Fibroblast of skin of right quadriceps (primary cell): Measurements from ENCODE around the gene DCC.

Experiments used
- DNase-seq: peaks from one replicate; pipeline ENCODE4 v3.0.0-alpha.2; 2013

The DCC gene

DNA sequence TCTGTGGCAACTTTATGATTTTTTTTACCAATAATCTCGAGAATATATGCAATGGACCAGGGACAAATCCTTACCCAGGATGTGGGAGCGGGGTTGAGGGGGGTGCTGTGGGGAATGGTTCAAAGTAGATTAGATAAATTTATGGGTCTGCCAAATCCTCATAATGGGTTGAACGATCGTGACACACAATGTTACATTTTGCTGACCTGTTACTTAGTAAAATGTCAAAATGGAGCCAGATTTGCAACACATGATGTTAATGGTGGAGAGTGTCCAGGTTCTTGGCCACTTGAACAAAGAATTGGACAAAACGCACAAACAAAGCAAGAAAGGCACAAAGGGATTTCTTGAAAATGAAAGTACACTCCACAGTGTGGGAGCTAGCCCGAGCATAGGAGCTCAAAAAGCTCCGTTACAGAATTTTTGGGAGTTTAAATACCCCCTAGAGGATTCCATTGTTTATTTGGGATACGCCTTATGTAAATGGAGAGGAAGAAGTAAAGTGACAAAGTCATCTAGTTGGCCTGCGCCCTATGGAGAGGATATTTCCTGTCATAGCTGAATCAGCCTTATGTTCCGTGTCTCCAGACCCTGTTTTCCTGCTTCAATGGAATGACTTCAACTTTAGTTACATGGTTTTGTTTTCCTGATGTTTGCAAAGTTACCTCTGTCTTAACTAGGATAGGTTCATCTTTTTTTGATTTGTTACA is 776.0 kb downstream of the DCC start:
- no peak for DNase-seq

DNA sequence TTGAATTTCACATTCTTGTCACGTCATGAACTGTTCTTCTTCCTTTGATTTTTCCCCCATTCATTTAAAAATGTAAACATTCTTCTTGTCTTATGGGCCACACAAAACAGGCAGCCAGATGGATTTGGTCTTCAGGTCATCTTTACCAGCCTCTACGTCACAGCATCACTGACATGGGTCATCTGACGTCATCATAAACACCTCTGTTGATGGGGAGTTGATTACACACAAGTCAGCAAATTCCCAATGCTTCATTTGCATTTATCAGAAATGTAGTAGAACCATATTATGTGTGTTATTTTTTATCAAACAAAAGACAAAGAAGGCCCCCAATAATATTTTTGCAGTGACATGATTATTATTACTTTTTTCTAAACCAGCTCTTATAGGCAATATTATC is 777.9 kb downstream of the DCC start:
- no peak for DNase-seq

DNA sequence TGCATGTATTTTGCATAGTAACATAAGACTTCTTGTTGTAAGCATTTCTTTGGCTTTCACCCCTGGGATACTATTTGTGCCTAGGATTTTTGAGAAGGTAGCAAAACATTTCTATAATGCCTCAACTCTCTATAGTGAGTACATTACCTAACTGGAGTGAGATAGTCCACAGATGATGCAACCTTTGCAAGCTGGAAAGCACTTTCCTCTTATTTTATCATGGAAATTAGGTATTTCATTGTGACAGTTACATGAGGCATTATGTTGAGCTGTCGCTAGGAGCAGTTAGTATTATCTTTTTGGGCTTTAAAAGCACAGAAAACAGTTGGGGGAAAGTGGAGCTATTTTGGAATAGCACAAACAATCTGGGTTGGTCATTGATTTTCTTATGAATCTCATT is 786.2 kb downstream of the DCC start:
- DNase-seq, result no peak

DNA sequence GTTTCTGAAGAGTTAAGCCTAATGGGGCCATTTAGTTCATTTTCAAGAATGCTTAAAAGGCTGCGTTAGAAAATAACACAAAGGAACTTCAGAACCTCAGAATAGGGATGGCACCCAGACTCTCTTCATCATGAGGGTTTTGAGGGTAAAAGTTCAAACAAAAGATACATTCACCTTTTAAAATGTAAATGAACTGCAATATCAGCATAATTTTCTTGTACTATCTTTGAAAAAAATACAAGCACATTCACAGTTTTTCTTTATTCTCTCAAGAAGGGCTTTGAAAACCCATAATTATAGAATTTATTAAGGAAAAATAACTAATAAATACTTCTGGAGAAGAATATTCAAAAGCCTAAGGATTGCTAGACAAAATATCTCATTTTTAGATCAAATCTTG is 791.0 kb downstream of the DCC start:
- no peak for DNase-seq

DNA sequence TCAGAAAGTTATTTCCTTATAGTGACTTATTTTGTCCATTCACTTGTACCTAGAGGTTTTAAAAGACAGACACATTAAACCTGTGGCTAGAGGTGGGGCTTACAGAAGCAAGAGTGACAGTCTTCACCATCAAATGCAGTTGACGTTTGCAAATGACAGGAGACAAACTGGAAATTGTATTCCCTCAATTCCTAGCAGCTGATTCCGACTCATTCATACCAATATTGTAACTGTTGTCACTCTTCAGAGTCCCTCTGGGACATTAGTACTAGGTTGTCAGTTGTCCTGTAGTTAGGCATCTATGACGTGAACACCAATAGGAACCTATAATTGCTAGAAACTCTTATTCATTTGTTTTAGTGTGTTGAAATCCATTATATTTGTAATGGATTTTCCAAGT is 794.7 kb downstream of the DCC start:
- no peak for DNase-seq

DNA sequence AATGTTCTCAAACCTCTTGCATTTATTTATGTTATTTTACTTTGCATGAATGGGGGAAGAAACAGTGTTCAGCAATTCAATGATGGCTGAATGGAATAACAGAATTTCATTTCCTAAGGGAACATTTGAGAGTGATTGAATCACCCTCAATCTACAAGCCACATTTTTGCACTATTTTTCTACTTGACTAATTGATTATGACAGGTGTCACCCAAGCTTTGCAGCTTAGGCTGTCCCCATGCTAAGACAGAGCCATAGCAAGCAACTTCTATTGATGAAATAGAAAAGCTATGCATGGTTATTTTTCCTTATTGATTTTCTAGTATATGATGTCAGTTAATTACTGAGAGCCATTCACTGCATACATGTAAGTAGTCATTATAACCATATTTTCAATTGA is 795.7 kb downstream of the DCC start:
- DNase-seq, result no peak

DNA sequence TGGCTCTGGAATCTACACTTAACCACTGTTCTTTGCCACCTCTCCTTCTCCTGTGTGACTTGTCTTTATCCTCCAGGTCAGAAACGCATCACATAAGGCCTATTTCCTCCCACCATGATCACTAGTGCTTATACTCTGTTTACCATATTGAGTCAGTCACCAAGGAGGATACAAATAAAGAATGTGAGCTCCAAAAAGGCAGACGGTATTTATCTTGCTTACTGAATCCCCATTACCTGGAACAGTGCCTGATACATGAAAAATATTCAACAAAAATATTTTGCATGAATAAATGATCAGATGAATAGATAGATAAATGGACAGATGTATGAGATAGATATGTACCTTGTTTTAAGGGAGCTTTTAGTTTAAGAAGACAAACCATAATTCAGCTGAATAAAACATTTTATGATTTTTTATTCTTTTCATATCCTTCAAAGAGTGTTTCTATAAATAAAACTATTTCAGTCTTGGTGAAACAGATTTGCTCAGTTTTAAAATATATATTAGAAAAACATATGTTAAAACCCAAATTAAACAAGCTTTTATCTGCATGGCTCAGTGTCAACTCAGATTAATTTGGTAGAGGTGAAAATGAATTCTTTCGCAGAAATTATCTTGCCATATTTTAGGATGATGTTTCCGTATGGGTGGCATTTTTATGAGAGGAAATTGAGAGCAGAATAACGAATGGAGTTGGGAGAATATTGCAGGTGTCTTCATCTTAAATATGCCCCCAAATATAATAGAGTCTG is 799.9 kb downstream of the DCC start:
- no peak for DNase-seq

DNA sequence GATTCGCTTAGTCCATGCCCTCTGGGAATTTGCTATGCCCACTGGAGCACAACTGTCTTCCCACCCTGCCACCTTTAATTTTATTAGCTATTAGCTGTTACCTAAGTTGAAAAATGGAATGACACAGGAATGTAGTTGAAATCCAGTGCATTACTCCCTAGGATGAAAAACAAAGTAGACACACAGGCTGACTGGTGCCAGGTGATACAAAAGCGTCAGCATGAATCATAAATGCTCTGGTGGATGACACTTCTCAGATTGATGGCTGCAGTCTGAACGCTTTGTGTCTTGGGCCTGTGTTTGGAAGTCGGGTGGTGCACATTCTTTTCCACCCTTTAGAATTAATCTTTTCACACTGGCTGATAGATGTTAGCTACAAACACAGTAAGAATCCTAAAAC is 802.0 kb downstream of the DCC start:
- DNase-seq, result no peak

DNA sequence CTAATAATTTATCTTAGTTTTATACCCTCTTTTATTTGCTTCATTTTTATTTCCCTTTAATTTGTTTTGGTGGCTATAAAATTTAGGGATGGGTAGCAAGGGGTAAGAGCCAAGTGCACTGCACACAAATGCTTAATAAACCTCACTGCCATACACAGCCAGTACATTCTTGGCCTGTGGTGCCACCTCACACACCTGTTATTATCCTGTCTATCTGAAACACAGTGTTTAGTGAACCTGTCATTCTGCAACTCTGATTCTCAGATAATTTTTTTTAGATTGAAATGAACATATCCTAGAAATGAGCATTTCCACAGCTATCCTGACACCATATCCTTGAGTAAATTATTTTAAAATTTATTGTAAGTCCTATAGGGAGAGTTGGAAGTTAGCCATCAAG is 807.5 kb downstream of the DCC start:
- no peak for DNase-seq

DNA sequence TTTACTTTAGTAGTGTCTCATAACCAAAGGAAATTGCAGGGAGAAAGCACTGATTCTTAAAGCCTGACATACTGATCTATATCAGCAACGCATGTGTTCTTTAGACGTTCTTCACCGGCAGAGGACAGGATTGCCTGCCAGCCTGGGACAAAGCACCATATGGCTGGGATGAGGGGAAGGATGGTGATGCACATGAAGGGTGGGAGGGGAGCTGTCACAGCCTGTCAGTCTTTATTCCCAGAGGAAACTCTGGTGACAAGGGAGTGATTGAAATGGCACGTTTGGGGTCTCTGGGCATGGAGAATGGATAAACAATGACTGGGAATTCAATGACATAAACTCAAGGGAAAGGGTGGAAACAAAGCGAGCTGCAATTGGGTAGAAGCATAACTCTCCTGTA is 808.1 kb downstream of the DCC start:
- DNase-seq, result no peak

DNA sequence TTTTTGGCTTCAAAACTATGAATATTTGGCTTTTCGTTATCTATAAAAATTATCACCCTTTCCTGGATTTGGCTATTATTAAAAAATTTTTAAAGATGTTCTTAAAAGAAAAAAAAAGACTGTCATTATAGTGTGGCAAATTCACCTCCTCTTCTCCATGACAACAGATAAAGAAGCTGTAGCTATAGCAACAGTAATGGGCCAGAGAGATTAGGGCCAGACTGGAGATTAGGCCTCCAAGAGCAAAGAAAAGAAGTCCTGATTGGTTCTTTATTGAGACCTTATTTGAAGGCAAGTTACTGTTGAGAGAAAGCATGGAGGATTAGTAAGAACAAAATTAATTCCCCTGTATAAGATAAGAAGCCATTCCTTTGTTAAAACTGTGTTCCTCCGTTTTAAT is 812.5 kb downstream of the DCC start:
- DNase-seq, result no peak

DNA sequence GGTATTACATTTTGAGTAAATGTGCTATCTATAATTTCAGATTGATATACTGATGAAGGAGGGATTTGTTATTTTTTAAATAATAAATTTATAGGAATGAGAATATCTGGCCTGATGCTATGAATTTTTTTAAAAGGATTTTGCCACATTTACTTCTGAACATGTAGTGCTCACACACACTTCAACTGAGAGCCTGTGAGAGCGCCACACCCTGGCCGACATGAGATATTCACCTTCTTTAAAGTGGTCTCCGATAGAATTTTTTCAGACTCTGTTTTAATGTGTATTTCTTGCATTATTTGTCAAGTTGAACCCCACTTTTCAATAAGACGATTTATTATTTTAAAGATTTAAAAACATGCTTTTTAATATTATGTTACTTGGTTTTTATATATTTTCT is 813.3 kb downstream of the DCC start:
- no peak for DNase-seq

DNA sequence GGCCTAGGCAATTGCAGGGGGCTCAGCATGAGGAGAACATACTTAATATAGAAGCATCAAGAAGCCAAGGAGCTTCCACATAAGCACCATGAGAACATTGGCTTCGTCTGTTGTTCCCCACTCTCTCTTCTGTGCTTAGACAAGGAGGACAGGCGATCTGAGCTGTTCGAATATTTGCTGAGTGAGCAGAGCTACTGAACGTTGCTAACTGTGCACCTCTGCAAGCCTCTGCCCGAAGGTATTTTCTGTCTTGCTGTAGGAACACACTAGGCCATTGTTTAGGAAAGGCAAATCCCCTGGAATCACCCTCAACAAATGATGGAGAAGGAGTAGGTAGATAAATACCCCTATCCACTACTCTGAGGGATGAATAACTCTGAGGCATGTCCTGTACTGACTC is 813.8 kb downstream of the DCC start:
- DNase-seq, result no peak

DNA sequence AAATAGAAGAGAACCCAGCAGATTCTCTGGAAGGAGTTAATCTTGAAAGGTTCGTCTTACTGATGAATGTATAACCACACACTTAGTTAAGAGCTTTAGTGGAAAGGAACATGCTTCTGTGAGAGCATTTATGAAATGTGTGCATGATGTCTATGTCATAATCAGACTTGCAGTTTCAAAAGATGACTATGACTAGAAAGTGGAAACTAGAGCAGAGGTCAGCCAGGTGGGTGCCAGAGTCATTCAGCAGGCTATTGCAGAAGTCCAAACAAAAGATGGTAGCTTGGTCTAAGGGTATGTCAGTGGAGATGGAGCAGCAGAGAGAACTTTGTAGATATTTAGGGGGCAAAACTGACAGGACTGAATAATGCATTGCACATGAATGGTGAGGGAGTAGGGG is 825.8 kb downstream of the DCC start:
- no peak for DNase-seq

DNA sequence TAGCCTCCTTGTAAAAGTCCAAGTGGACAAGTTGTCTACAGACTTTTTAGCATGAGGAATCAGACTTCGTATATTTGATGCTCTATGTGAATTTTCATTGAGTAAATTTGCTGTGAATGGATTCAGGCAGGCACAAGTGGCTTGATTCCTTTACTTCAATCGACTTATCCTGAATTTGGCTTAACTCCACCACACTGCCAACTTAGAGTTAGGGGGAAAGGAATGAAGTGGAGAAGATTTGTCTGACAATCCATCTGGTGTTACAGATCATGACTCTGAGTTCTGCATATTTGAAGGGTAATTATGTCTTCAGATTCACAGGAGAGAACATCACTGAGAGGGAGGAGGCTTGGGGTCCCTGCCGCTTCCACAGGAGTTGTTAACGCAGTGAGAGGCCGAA is 829.3 kb downstream of the DCC start:
- no peak for DNase-seq

DNA sequence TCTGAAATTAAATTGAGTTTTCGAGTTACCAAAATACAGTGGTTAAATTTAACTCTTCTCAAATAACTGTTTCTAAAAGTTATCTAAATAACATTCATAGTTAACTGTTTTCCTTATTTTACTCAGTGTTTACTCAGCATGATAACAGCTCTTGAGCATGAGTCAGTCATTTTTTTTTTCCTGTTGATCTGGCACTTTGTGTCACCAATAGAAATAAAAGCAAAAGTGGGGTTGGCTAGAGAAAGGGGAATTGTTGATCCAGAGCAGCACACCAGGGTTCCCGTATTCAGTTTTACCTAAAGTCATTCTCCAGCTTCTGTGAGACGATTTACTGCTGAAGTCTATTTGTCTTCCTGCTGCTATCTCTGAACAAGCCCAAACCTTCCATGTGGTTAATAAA is 851.6 kb downstream of the DCC start:
- no peak for DNase-seq

DNA sequence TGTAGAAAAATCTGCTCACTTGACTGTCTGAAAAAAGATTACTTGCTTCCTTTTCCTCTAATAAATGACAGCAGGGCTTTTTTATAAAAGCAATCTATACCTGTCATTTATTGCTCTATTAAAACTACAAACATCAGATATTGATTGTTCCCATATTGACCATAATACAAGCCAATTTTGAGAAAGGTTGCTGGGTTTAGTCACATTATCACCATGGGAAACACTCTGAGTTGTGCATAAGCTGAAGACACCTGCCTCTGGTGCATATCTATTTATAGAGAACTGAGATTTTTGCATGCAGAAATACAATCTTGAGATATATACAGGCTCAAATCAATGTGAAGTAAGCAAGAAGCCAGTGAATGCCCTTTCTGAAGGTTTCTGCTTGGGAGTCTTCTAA is 853.9 kb downstream of the DCC start:
- DNase-seq, result no peak

DNA sequence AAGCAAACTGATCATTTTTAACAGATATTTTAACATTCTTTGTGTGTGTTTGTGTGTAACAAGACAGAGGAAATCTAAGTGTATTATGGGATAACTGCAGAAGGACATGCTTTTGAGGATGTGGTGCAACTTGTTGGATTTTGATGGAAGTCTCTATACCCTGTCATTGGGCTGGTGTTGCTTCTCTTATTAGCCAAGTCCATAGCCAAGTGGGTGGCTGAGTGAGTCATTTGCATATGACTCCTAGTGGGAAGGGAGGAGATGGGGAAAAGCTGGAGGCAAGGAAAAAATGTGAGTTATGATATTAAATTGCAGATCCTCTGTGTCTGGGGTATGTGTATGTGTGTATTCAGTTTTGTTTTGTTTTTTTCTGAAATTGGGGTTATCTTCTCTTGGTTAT is 879.9 kb downstream of the DCC start:
- DNase-seq, result peak; percentile 1

DNA sequence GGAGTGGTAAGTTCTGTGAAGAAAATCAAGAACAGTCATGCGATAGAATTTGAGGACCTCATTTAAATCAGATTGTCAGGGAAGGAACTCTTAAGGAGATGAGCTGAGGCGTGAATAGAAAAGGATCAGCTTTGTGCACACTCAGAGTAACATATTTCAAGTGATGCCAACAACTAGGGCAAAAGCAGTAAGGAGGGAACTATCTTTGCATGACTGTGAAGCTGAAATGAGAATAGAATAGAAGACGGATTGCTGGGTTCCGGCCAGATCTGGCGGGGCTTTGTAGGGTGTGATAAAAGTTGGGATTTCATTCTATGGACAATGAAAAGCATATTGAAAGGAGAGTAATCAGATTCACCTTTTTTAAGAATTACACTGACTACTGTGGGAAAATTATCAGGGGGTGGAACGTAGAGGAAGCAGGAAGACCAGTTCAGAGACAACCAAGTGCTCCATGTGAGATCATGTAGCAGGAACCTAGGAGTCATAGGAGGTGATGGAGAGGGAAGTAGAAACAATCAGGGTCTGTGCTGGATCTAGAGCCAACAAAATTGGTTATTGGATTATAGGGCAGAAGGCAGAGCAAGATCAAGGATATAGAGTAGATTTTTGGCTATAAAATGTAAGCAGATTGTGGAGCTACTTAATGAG is 884.3 kb downstream of the DCC start:
- DNase-seq, result no peak

DNA sequence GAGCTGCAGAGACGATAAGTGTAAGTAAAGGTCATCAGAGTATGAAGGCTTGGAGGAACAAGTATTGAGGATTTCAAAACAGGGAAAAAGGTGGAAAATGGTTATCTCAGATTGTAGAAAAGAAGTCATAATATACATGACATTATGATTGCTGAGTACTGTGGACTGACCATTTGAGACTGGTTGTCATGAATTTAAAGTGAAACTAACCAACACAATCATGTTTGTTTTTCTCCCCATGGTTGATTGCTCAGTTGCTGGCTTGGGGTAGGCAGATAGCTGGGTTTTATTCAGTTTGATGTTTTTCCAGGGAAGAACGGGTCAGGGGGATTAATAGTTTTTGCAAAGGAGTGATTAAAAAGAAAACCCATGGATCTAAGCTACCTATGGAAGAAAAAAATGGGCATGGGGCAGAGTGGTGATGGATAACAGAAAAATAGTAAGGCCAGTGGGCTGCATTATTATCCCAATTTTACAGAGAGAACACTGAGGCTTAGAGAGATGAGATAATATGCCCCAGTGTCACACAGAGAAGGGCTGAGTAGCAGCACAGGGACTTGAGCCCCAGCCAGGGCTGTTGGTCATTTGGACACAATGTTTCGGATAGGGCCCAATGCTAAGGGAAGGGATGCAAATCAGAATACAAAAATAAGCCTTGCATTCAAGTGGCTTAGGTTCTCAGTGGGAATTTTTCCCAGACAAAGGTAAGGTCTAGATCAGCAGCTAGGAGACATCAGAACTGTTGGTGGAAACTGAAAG is 885.7 kb downstream of the DCC start:
- DNase-seq, result no peak

DNA sequence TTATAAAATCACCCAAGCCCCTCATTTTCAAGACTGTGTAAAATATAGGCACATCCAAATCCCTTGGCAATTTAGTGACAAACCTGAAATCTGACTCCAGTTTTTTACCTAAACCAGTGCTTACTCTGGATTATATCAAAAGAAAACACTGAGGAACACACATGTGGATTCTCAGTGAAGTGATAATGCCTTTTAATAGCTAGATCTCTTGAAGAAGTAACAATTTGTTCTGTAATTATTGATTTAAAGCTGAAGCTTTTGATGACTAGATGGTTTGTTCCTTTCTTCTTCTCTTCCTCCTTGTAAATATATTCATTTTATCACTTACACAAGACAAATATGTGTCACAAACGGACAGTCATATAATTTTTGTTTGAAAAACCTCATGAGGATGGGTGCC is 894.6 kb downstream of the DCC start:
- no peak for DNase-seq

DNA sequence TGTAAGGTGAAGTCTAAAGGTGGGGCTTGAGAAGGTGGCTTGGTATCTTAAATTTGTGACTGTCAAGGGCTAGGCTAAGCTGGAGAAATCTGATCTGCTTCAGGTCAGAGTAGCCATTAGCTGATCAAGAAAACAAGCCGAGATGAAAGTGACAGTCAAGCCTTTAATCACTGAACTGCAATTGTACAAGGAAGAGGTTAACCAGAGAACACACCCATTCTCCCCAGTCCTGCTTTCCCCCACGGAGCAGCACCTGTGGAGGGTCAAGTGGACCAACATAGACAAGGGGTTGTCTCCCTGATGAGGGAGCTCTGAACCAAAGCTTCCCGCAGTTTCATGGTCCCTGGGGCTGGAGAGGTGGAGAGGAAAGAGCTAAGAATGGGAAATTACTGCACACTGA is 901.2 kb downstream of the DCC start:
- DNase-seq, result no peak

DNA sequence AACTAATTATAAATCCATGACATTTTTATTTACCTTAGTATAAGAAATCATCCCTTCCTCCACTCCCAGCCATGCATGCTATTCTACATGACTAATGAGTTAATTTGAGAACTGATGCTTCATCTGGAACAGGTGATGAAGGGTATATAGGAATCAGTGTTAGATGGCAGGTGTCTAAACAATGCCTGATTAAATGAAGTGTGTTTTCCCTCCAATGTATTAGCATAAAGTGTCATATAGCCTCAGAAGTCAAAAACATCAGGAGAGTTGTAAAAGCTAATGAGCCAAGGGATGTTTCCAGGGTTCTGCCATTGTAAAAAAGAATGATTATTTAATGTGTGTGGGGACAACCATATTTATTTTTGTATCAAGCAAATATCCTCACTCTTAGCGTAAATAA is 913.8 kb downstream of the DCC start:
- no peak for DNase-seq

DNA sequence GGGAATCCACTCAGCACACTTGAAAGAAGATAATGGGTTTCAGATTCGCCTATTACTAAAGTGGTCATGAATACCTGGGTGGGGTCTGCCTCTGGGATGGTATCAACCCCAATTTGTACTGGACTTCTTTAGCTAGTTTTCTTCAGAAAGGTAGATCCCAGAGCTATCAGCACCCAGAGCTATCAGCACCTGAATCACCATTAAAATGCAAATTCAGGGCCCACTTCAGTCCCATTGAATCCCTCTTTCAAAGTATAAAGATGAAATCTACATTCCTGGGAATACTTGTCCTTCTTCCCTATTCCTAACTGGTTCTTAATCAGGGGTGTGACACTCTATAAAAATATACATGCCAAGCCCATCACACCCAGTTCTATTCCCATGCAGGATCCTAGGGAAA is 914.3 kb downstream of the DCC start:
- DNase-seq, result no peak
